ENCODE measurements around the gene MAPKAPK3. TPM values are rescaled to one million over a fixed set of nuclear protein-coding genes. Genes with fewer than 3 reads are reported as not detected.

The MAPKAPK3 gene
- total RNA-seq, 4 donors from 2014 or later = 66.1 to 147 (median 97.5) TPM

GRCh38 chr3:50620820-50621219 lies 3.9 kb downstream of the MAPKAPK3 start:
- Histone ChIP-seq H3K27me3 (no peaks in the 10 kb centered on the region), H3K27ac (peak overlapping the region; percentile 18 to 98 (median 98)), H3K4me1 (peaks cover 61 to 82% of the 10 kb centered on the region in 2 donors), H3K4me3 (replicated peaks in 1 of 3) (no peak overlapping the region), H3K9me3 (no peaks in the 10 kb centered on the region), H3K36me3 (no peaks in the 10 kb centered on the region)
- intact Hi-C loops (cut with DNase I) = no loop called here
- TF ChIP-seq CTCF (IDR thresholded peaks at IDR 0.05) = no peak
- no peak for TF ChIP-seq POLR2A (IDR thresholded peaks at IDR 0.05)
- WGBS, 2 donors = 51 to 61% methylated on average over 4 of the region's 4 CpGs
- peak in 1 of 2 donors; percentile 45 for DNase-seq

- peak; percentile 79 to 83 for DNase-seq
- H3K27ac ChIP-seq = peak overlapping the region; percentile 57 to 71 (median 69)
- H3K36me3 ChIP-seq = no peaks in the 10 kb centered on the region
- intact Hi-C loops (cut with DNase I) = no loop called here
- 17 to 52% methylated on average over 2 to 3 of the region's 3 CpGs for whole genome bisulfite sequencing, 2 donors
- TF ChIP-seq CTCF (IDR thresholded peaks at IDR 0.05) = no peak
- TF ChIP-seq POLR2A (IDR thresholded peaks at IDR 0.05) = peak in 1 of 2 donors; percentile 25
- peaks cover 66 to 93% of the 10 kb centered on the region in 2 donors for H3K4me1 ChIP-seq
- H3K27me3 ChIP-seq = no peaks in the 10 kb centered on the region
- no peaks in the 10 kb centered on the region for H3K9me3 ChIP-seq
- H3K4me3 ChIP-seq (replicated peaks in 1 of 3) = no peak overlapping the region
Measured at GRCh38 chr3:50622881-50623280, 5.9 kb downstream of the MAPKAPK3 start.

- Histone ChIP-seq H3K4me1 (peaks cover 57 to 86% of the 10 kb centered on the region in 2 donors), H3K27me3 (no peaks in the 10 kb centered on the region), H3K9me3 (no peaks in the 10 kb centered on the region), H3K36me3 (no peaks in the 10 kb centered on the region), H3K27ac (peak overlapping the region; percentile 48 to 69 (median 63)), H3K4me3 (replicated peaks in 1 of 3) (no peak overlapping the region)
- WGBS, 2 donors = 60 to 78% methylated on average over 5 to 6 of the region's 6 CpGs
- intact Hi-C loops (cut with DNase I) = no loop called here
- no peak for DNase-seq
- TF ChIP-seq CTCF (IDR thresholded peaks at IDR 0.05) (no peak), POLR2A (IDR thresholded peaks at IDR 0.05) (no peak)
Measured at GRCh38 chr3:50623840-50624474, 7.0 kb downstream of the MAPKAPK3 start.

GRCh38 chr3:50624634-50625033 lies 7.7 kb downstream of the MAPKAPK3 start:
- intact Hi-C loops (cut with DNase I) = no loop called here
- no peaks in the 10 kb centered on the region for H3K36me3 ChIP-seq
- DNase-seq = peak; percentile 53 to 68
- no peak overlapping the region for H3K4me3 ChIP-seq (replicated peaks in 1 of 3)
- no peaks in the 10 kb centered on the region for H3K27me3 ChIP-seq
- H3K27ac ChIP-seq = peak overlapping the region; percentile 48 to 69 (median 63)
- H3K4me1 ChIP-seq = peaks cover 50 to 79% of the 10 kb centered on the region in 2 donors
- H3K9me3 ChIP-seq = no peaks in the 10 kb centered on the region
- TF ChIP-seq CTCF (IDR thresholded peaks at IDR 0.05) (no peak), POLR2A (IDR thresholded peaks at IDR 0.05) (no peak)
- 40 to 69% methylated on average over 1 to 2 of the region's 2 CpGs for WGBS, 2 donors
